HG03095 (cell line): ENCODE measurements around the gene MARCHF5.

Experiments
- ATAC-seq: cut with Tn5 transposase; IDR thresholded peaks from one replicate; pipeline ENCODE4 v1.9.1; 2021; ENCODE audit warnings: moderate library complexity; ENCODE audit not compliant: unreplicated experiment

MARCHF5 gene

GRCh38 chr10:92290837-92291615 is at the start of gene MARCHF5, which contains the start of gene CPEB3:
Gene MARCHF5, plus strand, starts transcription at chr10:92291167. Its CDS starts 328 bp downstream, at chr10:92291495.
Gene CPEB3, minus strand, starts transcription at chr10:92291078. Its CDS starts 50,728 bp downstream, at chr10:92240350.
- peak; percentile 99 for ATAC-seq

- ATAC-seq = no peak
Observed at GRCh38 chr10:92241501-92241900, 49.5 kb upstream of the MARCHF5 start.

- no peak for ATAC-seq
Observed at GRCh38 chr10:92242380-92242779, 48.6 kb upstream of the MARCHF5 start.

GRCh38 chr10:92242910-92243671 is 47.9 kb upstream of the MARCHF5 start:
- ATAC-seq = no peak

- ATAC-seq = peak; percentile 38
Observed at GRCh38 chr10:92244796-92245195, 46.2 kb upstream of the MARCHF5 start.

- ATAC-seq = no peak
Observed at GRCh38 chr10:92248566-92248965, 42.4 kb upstream of the MARCHF5 start.

DNA sequence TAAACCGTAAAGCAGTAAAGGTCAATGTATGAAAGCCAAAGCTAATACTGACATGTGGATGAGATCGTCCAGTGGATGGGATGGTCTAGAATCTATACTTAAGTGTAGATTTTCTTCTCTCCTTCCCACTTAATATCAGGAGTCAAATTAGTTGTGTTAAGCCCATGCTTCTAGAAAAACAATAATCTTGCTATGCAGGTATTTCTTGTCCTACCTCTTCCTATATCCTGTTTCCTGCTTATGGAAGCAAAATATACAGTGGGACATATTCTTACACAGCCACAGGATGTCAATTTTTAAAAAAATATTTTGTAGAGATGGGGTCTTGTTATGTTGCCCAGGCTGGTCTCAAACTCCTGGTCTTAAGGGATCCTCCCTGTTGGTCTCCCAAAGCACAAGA is 27.6 kb upstream of the MARCHF5 start:
- ATAC-seq = no peak

DNA sequence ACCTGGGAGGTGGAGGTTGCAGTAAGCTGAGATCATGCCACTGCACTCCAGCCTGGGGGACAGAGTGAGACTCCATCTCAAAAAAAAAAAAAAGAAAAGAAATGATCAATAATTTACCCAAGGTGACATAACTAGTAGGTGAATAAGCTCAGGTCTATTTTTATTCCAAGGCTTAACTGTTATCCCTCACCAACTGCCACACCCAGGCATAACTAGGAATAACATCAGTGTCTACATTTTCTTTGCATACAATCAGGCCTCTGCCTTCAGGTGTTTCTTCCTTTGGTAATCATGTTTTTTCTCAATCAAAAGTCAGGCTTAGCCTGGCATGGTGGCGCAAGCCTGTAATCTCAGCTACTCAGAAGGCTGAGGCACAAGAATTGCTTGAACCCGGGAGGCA is 26.7 kb upstream of the MARCHF5 start:
- ATAC-seq = no peak

DNA sequence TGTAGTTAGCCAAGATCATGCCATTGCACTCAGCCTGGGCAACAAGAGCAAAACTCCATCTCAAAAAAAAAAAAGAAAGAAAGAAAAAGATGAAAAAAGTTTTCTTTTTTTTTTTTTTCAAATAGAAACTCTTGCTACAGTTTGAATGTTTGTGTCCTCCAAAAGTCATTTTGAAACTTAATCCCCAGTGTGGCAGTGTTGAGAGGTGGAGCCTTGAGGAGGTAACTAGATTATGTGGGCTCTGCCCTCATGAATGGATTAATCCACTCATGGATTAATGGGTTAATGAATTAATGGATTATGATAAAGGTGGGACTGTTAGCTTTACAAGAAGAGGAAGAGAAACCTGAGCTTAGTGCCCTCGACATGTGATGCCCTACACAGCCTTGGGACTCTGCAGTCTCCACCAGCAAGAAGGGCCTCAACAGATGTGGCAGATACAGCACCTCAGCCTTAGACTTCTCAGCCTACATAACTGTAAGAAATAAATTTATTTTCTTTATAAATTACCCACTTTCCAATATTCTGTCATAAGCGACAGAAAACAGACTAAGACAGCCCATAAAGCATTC is 25.2 kb upstream of the MARCHF5 start:
- no peak for ATAC-seq

GRCh38 chr10:92267343-92267742 is 23.6 kb upstream of the MARCHF5 start:
- ATAC-seq = no peak

GRCh38 chr10:92268748-92269147 is 22.2 kb upstream of the MARCHF5 start:
- no peak for ATAC-seq

GRCh38 chr10:92274071-92274470 is 16.9 kb upstream of the MARCHF5 start:
- no peak for ATAC-seq

- ATAC-seq = no peak
Observed at GRCh38 chr10:92278996-92279696, 11.8 kb upstream of the MARCHF5 start.

DNA sequence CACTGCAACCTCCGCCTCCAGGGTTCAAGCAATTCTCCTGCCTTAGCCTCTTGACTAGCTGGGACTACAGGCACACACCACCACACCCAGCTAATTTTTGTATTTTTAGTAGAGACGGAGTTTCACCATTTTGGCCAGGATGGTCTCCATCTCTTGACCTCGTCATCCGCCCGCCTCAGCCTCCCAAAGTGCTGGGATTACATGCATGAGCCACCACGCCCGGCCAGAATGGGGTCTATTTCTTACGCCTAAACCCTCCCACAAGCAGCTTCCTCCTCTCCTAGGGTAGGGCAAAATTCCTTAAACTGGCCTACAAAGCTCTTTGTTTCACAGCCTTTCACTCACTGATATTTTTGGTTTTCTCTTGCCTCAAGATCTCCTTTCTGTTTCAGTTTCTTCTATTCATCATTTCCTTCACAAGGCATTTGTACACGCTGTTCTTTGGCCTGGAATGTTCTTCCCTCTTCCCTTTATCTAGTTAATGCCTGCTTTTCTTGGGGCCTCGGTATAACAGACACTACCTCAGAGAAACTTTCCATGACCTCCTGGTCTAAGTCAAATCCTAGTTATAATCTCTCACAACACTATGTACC is 6.8 kb upstream of the MARCHF5 start:
- ATAC-seq = no peak

DNA sequence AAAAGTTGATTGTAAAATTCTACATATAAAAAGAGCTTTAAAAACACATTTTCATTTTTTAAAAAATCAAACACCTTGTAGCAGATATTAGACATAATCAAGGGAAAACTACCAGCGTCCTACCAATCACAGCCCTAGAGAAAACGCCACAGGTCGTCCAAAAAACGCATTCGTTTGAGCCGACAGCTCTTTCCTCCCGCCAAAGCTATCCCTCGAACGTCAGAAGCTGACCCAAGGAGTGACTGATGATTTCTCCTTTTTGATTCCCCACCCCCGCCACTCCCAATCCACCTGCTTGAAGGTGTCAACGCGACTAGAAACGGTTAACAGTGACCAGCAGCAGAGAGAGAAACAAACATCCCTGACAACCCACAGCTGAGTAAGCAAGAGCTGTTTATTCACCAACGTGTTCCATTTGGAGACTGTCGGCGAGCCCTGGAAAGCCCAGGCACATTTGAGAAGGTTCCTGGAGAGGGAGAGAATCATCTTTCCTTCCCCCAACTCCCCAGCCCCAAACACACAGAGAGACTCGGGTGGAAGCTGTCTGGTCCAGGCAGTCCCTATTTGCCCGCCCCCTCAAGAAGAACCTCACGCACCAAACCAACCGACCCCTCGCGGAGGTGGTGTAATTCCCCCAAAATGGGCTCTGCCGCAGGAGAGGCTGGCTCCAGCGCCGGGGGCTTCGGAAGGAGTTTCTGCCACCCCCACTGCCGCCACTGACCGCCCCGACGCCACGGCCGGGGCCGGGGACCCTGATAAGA is 711 bp upstream of the MARCHF5 start:
- ATAC-seq = peak; percentile 20

GRCh38 chr10:92291616-92291865 is 574 bp downstream of the MARCHF5 start:
- no peak for ATAC-seq

GRCh38 chr10:92291921-92292845 is 1.2 kb downstream of the MARCHF5 start:
- no peak for ATAC-seq

GRCh38 chr10:92298487-92298886 is 7.5 kb downstream of the MARCHF5 start:
- ATAC-seq = no peak

DNA sequence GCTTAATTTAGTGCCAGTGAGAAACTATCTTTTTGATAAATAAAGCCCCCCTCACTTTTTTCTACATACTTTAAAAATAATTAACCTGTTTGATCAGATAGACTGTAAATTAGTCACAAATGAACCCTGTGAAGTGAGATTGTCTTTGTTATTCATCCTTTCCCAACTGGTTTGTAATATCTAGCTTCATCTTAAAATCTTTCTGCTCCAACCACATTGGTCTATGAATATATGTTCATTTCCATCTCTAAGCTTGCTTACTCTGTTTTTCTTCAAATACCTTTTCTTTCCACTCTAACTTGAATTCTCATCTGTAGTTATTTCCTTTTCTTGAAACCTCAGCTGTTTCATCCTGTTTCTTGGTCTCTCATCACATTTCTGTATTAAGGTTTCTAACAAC is 12.1 kb downstream of the MARCHF5 start:
- no peak for ATAC-seq
